Panc1 (cell line): ENCODE measurements around the gene SETDB1. TPM values are rescaled to one million over a fixed set of nuclear protein-coding genes. Genes with fewer than 3 reads are reported as not detected.

ENCODE experiments used
- ATAC-seq: fragments of 200-7000 bp; cut with Tn5 transposase; 2 replicates; pipeline ENCODE4 v1.9.1; 2020; ENCODE audit warnings: mild to moderate bottlenecking, moderate library complexity
- BruUV-seq: library from RNA; stranded (reverse); fragments of 400-500 nt; replicated peaks from 2 replicates; lab custom pipeline; 2021; lab: Mats Ljungman, UMichigan
- CTCF ChIA-PET: fragments of 300-600 bp; sonication (Branson Sonifier 250); formaldehyde crosslinking; loops from one replicate; lab custom pipeline; 2022; ENCODE audit warnings: antibody characterized with exemption; lab: Charles Lee
- POLR2A ChIA-PET: fragments of 300-600 bp; sonication (Branson Sonifier 250); formaldehyde crosslinking; loops from one replicate; lab custom pipeline; 2022; ENCODE audit warnings: antibody characterized with exemption; lab: Charles Lee
- DNase-seq: peaks from one replicate; pipeline ENCODE4 v3.0.0-alpha.2; 2010; ENCODE audit warnings: low read depth, low spot score
- H3K27ac ChIP-seq: 2 replicates; pipeline ENCODE4 v1.5.1; 2011; ENCODE audit warnings: mild to moderate bottlenecking, low read length, inconsistent platforms
- H3K27me3 ChIP-seq: fragments of 200-500 bp; sonication (Bioruptor generic); 2 replicates; pipeline ENCODE4 v1.6.0; 2014; ENCODE audit warnings: low read length, inconsistent platforms; ENCODE audit not compliant: control insufficient read depth, insufficient read depth
- H3K36me3 ChIP-seq: fragments of 200-500 bp; sonication (Bioruptor generic); 2 replicates; pipeline ENCODE4 v1.5.1; 2014; ENCODE audit warnings: inconsistent platforms, mild to moderate bottlenecking, low read length, moderate library complexity; ENCODE audit not compliant: control insufficient read depth, insufficient read depth
- H3K4me1 ChIP-seq: 2 replicates; pipeline ENCODE4 v1.5.1; 2011; ENCODE audit warnings: inconsistent platforms, mild to moderate bottlenecking, low read length, moderate library complexity; ENCODE audit not compliant: control insufficient read depth, insufficient read depth
- H3K4me3 ChIP-seq, 2 experiments: 2 replicates each; pipeline ENCODE4 v1.5.1; 2011 to 2012; ENCODE audit warnings: low read depth in 2 of 2, low read length in 2 of 2, mild to moderate bottlenecking in 2 of 2, inconsistent platforms in 1 of 2, moderate library complexity in 1 of 2
- H3K9me3 ChIP-seq: fragments of 200-500 bp; sonication (Bioruptor generic); 2 replicates; pipeline ENCODE4 v1.5.1; 2014; ENCODE audit warnings: low read depth, mild to moderate bottlenecking, inconsistent platforms, low read length, moderate library complexity; ENCODE audit not compliant: control insufficient read depth, insufficient read depth
- POLR2AphosphoS5 ChIP-seq: IDR thresholded peaks from 2 replicates; pipeline ENCODE4 v1.6.1; 2012; ENCODE audit warnings: mild to moderate bottlenecking, low read depth, low read length, moderate library complexity
- SIN3A ChIP-seq: IDR thresholded peaks from 2 replicates; pipeline ENCODE4 v1.6.1; 2012; ENCODE audit warnings: low read depth, mild to moderate bottlenecking, low read length, moderate library complexity, borderline replicate concordance; ENCODE audit not compliant: insufficient read depth
- TCF7L2 ChIP-seq: IDR thresholded peaks from 2 replicates; pipeline ENCODE4 v1.6.1; 2011; ENCODE audit warnings: mild to moderate bottlenecking, low read depth, low read length, inconsistent platforms
- in situ Hi-C: cut with HindIII; loops from 2 replicates; pipeline ENCODE4 v1.10.0; 2016; ENCODE audit warnings: low sequenced_read_pairs, low pct_unique_long_range_greater_than_20kb
- intact Hi-C: fragments of 100-400 bp; cut with micrococcal nuclease; formaldehyde crosslinking; loops from one replicate; pipeline ENCODE4 v1.10.0; 2022; ENCODE audit not compliant: unreplicated experiment
- total RNA-seq: library from RNA; stranded (reverse); gene quantifications from one replicate; pipeline ENCODE4 v1.2.1, GENCODE V29; 2021; ENCODE audit not compliant: unreplicated experiment
- TF ChIP-seq, protein P1 (sequence below), 2 experiments: IDR thresholded peaks; 2 replicates each; pipeline ENCODE4 v1.6.1; 2011 to 2012; ENCODE audit warnings: low read depth in 2 of 2, control low read depth in 1 of 2, low read length in 1 of 2, mild to moderate bottlenecking in 1 of 2, moderate library complexity in 1 of 2; ENCODE audit not compliant: insufficient read depth in 1 of 2
- TF ChIP-seq, protein P2 (sequence below): fragments of 450-650 bp; IDR thresholded peaks from 2 replicates; pipeline ENCODE4 v1.5.1; 2017; ENCODE audit warnings: mild to moderate bottlenecking

SETDB1 gene
- total RNA-seq, 1 experiment from 2014 or later = 43.3 TPM

DNA sequence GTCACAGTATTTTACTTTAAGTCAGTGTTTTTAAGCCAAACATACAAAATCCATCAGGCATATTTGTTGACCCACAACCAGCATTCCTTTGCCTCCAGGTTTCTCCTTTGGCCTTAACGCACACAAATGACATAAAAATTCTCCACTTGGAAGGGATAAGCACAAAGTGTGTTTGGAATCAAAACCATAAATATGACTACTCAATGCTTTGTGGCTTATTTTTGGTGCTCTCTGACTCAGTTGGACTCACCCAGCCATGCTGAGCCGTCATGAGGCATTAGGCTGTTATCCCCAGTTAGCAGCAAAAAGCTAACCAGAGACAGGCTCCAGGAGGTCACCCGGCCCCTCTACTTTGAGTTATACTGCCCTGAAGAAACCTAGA is 83.0 kb downstream of the SETDB1 start:
- Histone ChIP-seq H3K27ac (peak overlapping the region; percentile 94), H3K4me3 (peak overlapping the region; percentile 91 to 95), H3K9me3 (no peaks in the 10 kb centered on the region), H3K36me3 (no peaks in the 10 kb centered on the region), H3K4me1 (peaks cover 7% of the 10 kb centered on the region), H3K27me3 (no peaks in the 10 kb centered on the region)
- in situ Hi-C loops (no loop called here), intact Hi-C loops (no loop called here)
- ChIA-PET POLR2A (no interaction called here), CTCF (no interaction called here)
- BruUV-seq = no TSS peak
- DNase-seq (no peak), ATAC-seq (no peak)
- TF ChIP-seq POLR2AphosphoS5 = no peak
- TF ChIP-seq, protein P1, sequence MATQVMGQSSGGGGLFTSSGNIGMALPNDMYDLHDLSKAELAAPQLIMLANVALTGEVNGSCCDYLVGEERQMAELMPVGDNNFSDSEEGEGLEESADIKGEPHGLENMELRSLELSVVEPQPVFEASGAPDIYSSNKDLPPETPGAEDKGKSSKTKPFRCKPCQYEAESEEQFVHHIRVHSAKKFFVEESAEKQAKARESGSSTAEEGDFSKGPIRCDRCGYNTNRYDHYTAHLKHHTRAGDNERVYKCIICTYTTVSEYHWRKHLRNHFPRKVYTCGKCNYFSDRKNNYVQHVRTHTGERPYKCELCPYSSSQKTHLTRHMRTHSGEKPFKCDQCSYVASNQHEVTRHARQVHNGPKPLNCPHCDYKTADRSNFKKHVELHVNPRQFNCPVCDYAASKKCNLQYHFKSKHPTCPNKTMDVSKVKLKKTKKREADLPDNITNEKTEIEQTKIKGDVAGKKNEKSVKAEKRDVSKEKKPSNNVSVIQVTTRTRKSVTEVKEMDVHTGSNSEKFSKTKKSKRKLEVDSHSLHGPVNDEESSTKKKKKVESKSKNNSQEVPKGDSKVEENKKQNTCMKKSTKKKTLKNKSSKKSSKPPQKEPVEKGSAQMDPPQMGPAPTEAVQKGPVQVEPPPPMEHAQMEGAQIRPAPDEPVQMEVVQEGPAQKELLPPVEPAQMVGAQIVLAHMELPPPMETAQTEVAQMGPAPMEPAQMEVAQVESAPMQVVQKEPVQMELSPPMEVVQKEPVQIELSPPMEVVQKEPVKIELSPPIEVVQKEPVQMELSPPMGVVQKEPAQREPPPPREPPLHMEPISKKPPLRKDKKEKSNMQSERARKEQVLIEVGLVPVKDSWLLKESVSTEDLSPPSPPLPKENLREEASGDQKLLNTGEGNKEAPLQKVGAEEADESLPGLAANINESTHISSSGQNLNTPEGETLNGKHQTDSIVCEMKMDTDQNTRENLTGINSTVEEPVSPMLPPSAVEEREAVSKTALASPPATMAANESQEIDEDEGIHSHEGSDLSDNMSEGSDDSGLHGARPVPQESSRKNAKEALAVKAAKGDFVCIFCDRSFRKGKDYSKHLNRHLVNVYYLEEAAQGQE (IDR thresholded peaks at IDR 0.05; ENCODE audit: insufficient read depth in 1 of 2, low read depth in 2 of 2, low read length in 1 of 2) = no peak
- TF ChIP-seq, protein P2, sequence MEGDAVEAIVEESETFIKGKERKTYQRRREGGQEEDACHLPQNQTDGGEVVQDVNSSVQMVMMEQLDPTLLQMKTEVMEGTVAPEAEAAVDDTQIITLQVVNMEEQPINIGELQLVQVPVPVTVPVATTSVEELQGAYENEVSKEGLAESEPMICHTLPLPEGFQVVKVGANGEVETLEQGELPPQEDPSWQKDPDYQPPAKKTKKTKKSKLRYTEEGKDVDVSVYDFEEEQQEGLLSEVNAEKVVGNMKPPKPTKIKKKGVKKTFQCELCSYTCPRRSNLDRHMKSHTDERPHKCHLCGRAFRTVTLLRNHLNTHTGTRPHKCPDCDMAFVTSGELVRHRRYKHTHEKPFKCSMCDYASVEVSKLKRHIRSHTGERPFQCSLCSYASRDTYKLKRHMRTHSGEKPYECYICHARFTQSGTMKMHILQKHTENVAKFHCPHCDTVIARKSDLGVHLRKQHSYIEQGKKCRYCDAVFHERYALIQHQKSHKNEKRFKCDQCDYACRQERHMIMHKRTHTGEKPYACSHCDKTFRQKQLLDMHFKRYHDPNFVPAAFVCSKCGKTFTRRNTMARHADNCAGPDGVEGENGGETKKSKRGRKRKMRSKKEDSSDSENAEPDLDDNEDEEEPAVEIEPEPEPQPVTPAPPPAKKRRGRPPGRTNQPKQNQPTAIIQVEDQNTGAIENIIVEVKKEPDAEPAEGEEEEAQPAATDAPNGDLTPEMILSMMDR = no peak
- TF ChIP-seq SIN3A = no peak
- no peak for TF ChIP-seq TCF7L2

DNA sequence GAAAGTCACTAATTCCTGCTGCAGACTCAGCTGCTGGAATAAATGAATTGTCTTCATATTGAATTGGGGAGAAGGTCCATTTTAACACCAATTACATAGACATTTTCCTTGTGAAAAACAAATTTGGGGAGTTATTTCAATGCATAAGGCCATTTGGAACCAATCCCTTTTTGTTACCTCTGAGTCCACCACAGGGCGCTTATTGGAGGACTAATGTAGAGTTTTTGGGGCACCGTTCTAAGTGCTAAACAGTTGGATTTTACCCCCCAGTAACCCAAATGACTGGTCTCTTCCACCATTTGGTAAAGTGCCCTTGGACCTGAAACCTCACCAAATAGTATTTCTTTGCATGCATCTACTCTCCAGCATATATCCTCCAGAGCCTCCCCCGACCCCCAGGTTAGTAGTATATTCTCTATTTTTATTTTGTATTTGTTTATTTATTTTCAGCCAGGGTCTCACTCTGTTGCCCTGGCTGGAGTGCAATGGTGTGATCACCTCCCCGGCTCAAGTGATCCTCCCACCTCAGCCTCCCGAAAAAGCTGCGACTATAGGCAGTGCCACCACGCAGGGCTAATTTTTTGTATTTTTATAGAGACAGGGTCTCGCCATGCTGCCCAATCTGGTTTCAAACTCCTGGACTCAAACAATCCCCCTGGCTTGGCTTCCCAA is 83.6 kb downstream of the SETDB1 start:
- Histone ChIP-seq H3K9me3 (no peaks in the 10 kb centered on the region), H3K27ac (peak overlapping the region; percentile 94; the same call in 1 of the 2 replicates), H3K4me3 (peak overlapping the region in 1 of 2 experiments; percentile 91; a peak in 1 of 4 replicates), H3K27me3 (no peaks in the 10 kb centered on the region), H3K36me3 (no peaks in the 10 kb centered on the region), H3K4me1 (peaks cover 7% of the 10 kb centered on the region)
- intact Hi-C loops (no loop called here), in situ Hi-C loops (no loop called here)
- ATAC-seq (no peak), DNase-seq (no peak)
- CTCF ChIA-PET = no interaction called here
- no TSS peak for BruUV-seq
- POLR2A ChIA-PET = no interaction called here
- TF ChIP-seq POLR2AphosphoS5 (no peak), TCF7L2 (no peak), SIN3A (no peak)
- TF ChIP-seq, protein P1 (IDR thresholded peaks at IDR 0.05; ENCODE audit: insufficient read depth in 1 of 2, low read depth in 2 of 2, low read length in 1 of 2) = no peak
- TF ChIP-seq, protein P2 = no peak
